SK-N-SH (cell line): ENCODE results near the gene RHOBTB1. TPM values are rescaled to one million over a fixed set of nuclear protein-coding genes. Genes with fewer than 3 reads are reported as not detected.

Experiments
- CTCF ChIA-PET: fragments of 300-600, 350-600 bp; formaldehyde crosslinking; extraction: SDS; loops from one replicate; lab custom pipeline; 2021; lab: Yijun Ruan, JAX
- POLR2A ChIA-PET: fragments of 350-600 bp; sonication (Branson Sonifier 250); formaldehyde crosslinking; extraction: SDS; loops from one replicate; lab custom pipeline; 2020; ENCODE audit warnings: antibody characterized with exemption, inconsistent platforms; lab: Yijun Ruan, JAX
- DNase-seq: peaks from one replicate; pipeline ENCODE4 v3.0.0; 2012
- H2AFZ ChIP-seq: fragments of 200-600 bp; sonication (generic); 2 replicates; pipeline ENCODE4 v1.8.1; 2016; ENCODE audit warnings: antibody characterized with exemption, mild to moderate bottlenecking, low read depth
- H3F3A ChIP-seq: fragments of 200-600 bp; sonication (generic); replicated peaks from 2 replicates; pipeline ENCODE3; 2016; ENCODE audit warnings: antibody characterized with exemption, mild to moderate bottlenecking; ENCODE audit not compliant: insufficient read depth
- H3K27ac ChIP-seq, 2 experiments: fragments of 200-500 bp in 1 of 2; fragments of 200-600 bp in 1 of 2; sonication (Bioruptor generic) in 1 of 2; sonication (generic), shearing (Covaris generic) in 1 of 2; 2 replicates each; pipeline versions ENCODE4 v1.5.1 to v1.6.1; 2014 to 2016; ENCODE audit warnings: low read depth in 2 of 2, inconsistent platforms in 1 of 2, low read length in 1 of 2, mild to moderate bottlenecking in 1 of 2, mixed read lengths in 1 of 2
- H3K27me3 ChIP-seq: fragments of 200-600 bp; sonication (generic), shearing (Covaris generic); 2 replicates; pipeline ENCODE4 v1.6.1; 2016; ENCODE audit warnings: mixed run types; ENCODE audit not compliant: insufficient read depth
- H3K36me3 ChIP-seq, 2 experiments: fragments of 200-500 bp in 1 of 2; fragments of 200-600 bp in 1 of 2; sonication (Bioruptor generic) in 1 of 2; sonication (generic) in 1 of 2; replicated peaks in 1 of 2; 2 replicates each; pipeline versions ENCODE3 to v1.5.1; 2014 to 2016; ENCODE audit warnings: low read length in 1 of 2, mild to moderate bottlenecking in 1 of 2; ENCODE audit not compliant: insufficient read depth in 2 of 2, control insufficient read depth in 1 of 2
- H3K4me1 ChIP-seq, 2 experiments: fragments of 200-500 bp in 1 of 2; fragments of 200-600 bp in 1 of 2; sonication (Bioruptor generic) in 1 of 2; sonication (generic), shearing (Covaris generic) in 1 of 2; 2 replicates each; pipeline versions ENCODE4 v1.5.1 to v1.6.1; 2014 to 2016; ENCODE audit warnings: low read depth in 1 of 2, low read length in 1 of 2, mixed run types in 1 of 2; ENCODE audit not compliant: insufficient read depth in 2 of 2, control insufficient read depth in 1 of 2
- H3K4me2 ChIP-seq: fragments of 200-600 bp; sonication (generic), shearing (Covaris generic); 2 replicates; pipeline ENCODE4 v1.6.1; 2017; ENCODE audit warnings: mixed run types
- H3K4me3 ChIP-seq, 2 experiments: fragments of 200-500 bp in 1 of 2; fragments of 200-600 bp in 1 of 2; sonication (Bioruptor generic) in 1 of 2; sonication (generic), shearing (Covaris generic) in 1 of 2; 2 replicates each; pipeline versions ENCODE4 v1.5.1 to v1.8.1; 2014 to 2016; ENCODE audit warnings: low read depth in 2 of 2, inconsistent platforms in 1 of 2, low read length in 1 of 2, mild to moderate bottlenecking in 1 of 2, mixed read lengths in 1 of 2, moderate library complexity in 1 of 2
- H3K79me2 ChIP-seq: fragments of 200-600 bp; sonication (generic); 2 replicates; pipeline ENCODE4 v1.8.1; 2017; ENCODE audit warnings: mild to moderate bottlenecking; ENCODE audit not compliant: insufficient read depth
- H3K9ac ChIP-seq: fragments of 200-600 bp; sonication (generic); 2 replicates; pipeline ENCODE4 v1.6.1; 2017; ENCODE audit warnings: mixed run types
- H3K9me2 ChIP-seq: fragments of 200-600 bp; sonication (generic); 2 replicates; pipeline ENCODE4 v1.6.1; 2017; ENCODE audit warnings: mixed run types
- H3K9me3 ChIP-seq: fragments of 200-600 bp; sonication (generic); 2 replicates; pipeline ENCODE4 v1.6.1; 2017; ENCODE audit warnings: mixed run types, mild to moderate bottlenecking, moderate library complexity
- H4K20me1 ChIP-seq: fragments of 200-600 bp; sonication (generic); 2 replicates; pipeline ENCODE4 v1.6.1; 2017; ENCODE audit warnings: mild to moderate bottlenecking, mixed run types; ENCODE audit not compliant: insufficient read depth
- CHD2 ChIP-seq: fragments of 150-350 bp; IDR thresholded peaks from 2 replicates; pipeline ENCODE4 v1.6.1; 2018; ENCODE audit warnings: low read length; ENCODE audit not compliant: partially characterized antibody
- ELF1 ChIP-seq: IDR thresholded peaks from 2 replicates; pipeline ENCODE4 v1.4.0; 2012
- EZH2phosphoT487 ChIP-seq: fragments of 200-600 bp; sonication (generic); IDR thresholded peaks from 2 replicates; pipeline ENCODE4 v1.6.1; 2017; ENCODE audit warnings: low read depth, mixed run types, mild to moderate bottlenecking, antibody characterized with exemption, moderate library complexity, borderline replicate concordance
- FOSL2 ChIP-seq: IDR thresholded peaks from 2 replicates; pipeline ENCODE4 v1.4.0; 2012; ENCODE audit warnings: low read depth, mild to moderate bottlenecking, moderate library complexity, borderline replicate concordance
- FOXM1 ChIP-seq: IDR thresholded peaks from 2 replicates; pipeline ENCODE4 v1.4.0; 2012; ENCODE audit warnings: low read depth, mild to moderate bottlenecking
- GATA2 ChIP-seq: sonication (generic); formaldehyde crosslinking; IDR thresholded peaks from 2 replicates; pipeline ENCODE4 v1.5.0; 2020; ENCODE audit warnings: mild to moderate bottlenecking, missing genetic modification reagents
- JUND ChIP-seq: IDR thresholded peaks from 2 replicates; pipeline ENCODE4 v1.4.0; 2012
- RFX5 ChIP-seq: IDR thresholded peaks from 2 replicates; pipeline ENCODE4 v1.6.1; 2012; ENCODE audit warnings: mild to moderate bottlenecking, improper control_type of control experiment, low read length
- RXRA ChIP-seq: IDR thresholded peaks from 2 replicates; pipeline ENCODE4 v1.4.0; 2012; ENCODE audit warnings: low read depth, mild to moderate bottlenecking, borderline replicate concordance
- SIN3A ChIP-seq: IDR thresholded peaks from 2 replicates; pipeline ENCODE4 v1.6.1; 2012; ENCODE audit warnings: low read depth, mild to moderate bottlenecking, low read length, moderate library complexity, borderline replicate concordance
- SMC3 ChIP-seq: IDR thresholded peaks from 2 replicates; pipeline ENCODE4 v1.6.1; 2012; ENCODE audit warnings: low read depth, low read length, improper control_type of control experiment
- WGBS: methylation state at CpG from one replicate; pipeline ENCODE4 v1.1.6; 2017; ENCODE audit warnings: low lambda C conversion rate; 5-methylcytosine and 5-hydroxymethylcytosine counted together
- polyA plus RNA-seq, 3 experiments: library from polyadenylated mRNA; depleted of rRNA; stranded (reverse); fragments of >200 nt; gene quantifications; 2 replicates each; pipeline ENCODE4 v1.2.3, GENCODE V29; 2012
- TF ChIP-seq, protein P1 (sequence below): fragments of 150-350 bp; IDR thresholded peaks from 2 replicates; pipeline ENCODE4 v1.6.1; 2016; ENCODE audit warnings: mild to moderate bottlenecking, low read depth, low read length
- TF ChIP-seq, protein P2 (sequence below): fragments of 200-600 bp; sonication (generic); IDR thresholded peaks from 2 replicates; pipeline ENCODE4 v1.6.1; 2017; ENCODE audit warnings: antibody characterized with exemption, mild to moderate bottlenecking, moderate library complexity
- TF ChIP-seq, protein P3 (sequence below): fragments of 150-350 bp; IDR thresholded peaks from 2 replicates; pipeline ENCODE4 v1.6.1; 2017; ENCODE audit warnings: antibody characterized with exemption, low read length, low read depth, borderline replicate concordance
- TF ChIP-seq, protein P4 (sequence below): IDR thresholded peaks from 2 replicates; pipeline ENCODE4 v1.4.0; 2012; ENCODE audit warnings: low read depth, borderline replicate concordance

The RHOBTB1 gene
- polyA plus RNA-seq, 1 of the 3 experiments (the other 2 are of a cell fraction) = 10.5 TPM

DNA sequence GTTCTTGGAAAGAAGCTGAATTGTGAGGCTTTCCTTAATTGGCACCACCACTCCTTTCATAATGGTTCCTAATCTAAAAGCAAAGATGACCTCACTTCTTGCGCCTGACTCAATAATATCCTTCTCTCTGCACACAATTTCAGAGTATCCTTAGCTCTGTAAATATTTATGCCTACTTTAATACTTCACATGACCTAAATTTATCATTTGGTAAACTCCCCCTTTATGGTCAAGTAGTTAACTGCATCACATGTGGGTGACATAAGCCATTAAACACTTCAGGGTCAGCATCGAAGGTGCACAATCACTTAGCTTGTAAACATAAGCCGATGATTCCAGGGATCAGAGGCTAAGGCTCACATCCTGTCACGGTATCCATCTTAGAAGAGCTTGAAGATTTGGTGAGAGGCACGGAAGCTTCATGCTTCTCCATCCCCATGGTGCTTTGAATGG is 7.3 kb upstream of the RHOBTB1 start:
- H3K79me2 ChIP-seq = no peaks in the 10 kb centered on the region
- no peak overlapping the region for H3K4me2 ChIP-seq
- H3K4me1 ChIP-seq = no peaks in the 10 kb centered on the region; a peak in 2 of 4 replicates
- TF ChIP-seq RXRA (no peak), JUND (no peak), SIN3A (no peak), FOSL2 (no peak), RFX5 (no peak)
- no peak overlapping the region for H3K4me3 ChIP-seq
- no peaks in the 10 kb centered on the region for H4K20me1 ChIP-seq
- no peak overlapping the region for H2AFZ ChIP-seq
- 78% methylated on average over 5 of the region's 5 CpGs for WGBS
- H3K9me2 ChIP-seq = no peaks in the 10 kb centered on the region
- no peak overlapping the region for H3K9ac ChIP-seq
- peaks cover 8% of the 10 kb centered on the region for H3F3A ChIP-seq
- ChIA-PET CTCF (interaction anchor here (0.8 to 1.5 kb wide), 4 partner anchors 12 to 305 kb away, joined by 3 to 7 read pairs (median 3); no protein-coding TSS in a partner anchor), POLR2A (interaction anchor here (0.6 kb wide), 1 partner anchor 135 kb away, joined by 4 read pairs; no protein-coding TSS in a partner anchor)
- no peak overlapping the region for H3K27ac ChIP-seq
- DNase-seq = no peak
- no peaks in the 10 kb centered on the region for H3K27me3 ChIP-seq
- no peaks in the 10 kb centered on the region for H3K36me3 ChIP-seq
- no peaks in the 10 kb centered on the region for H3K9me3 ChIP-seq

DNA sequence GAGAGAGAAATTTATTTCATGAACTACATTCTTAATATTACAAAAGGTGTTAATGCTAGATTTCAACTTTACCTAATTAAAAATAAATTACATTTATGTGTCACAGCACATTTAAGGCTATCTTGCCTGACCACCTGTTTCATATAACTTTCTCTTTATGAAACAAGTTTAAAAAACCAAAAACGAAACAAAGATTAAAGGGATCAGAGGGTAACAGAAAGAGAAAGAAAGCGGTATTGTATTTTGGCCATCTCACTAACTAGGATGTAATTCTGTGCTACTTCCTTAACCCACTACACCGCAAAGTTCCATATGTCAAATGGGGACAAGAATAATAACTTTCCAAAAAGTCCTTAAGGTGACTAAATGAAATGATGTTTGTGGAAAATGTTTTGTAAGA is 6.3 kb upstream of the RHOBTB1 start:
- no peak for TF ChIP-seq FOSL2
- TF ChIP-seq, all 33 proteins: peak for 0
- H3K4me1 ChIP-seq = no peaks in the 10 kb centered on the region; a peak in 2 of 4 replicates
- no peaks in the 10 kb centered on the region for H3K9me2 ChIP-seq
- no peaks in the 10 kb centered on the region for H3K9me3 ChIP-seq
- ChIA-PET POLR2A (no interaction called here), CTCF (interaction anchor here (1.0 to 1.5 kb wide), 2 partner anchors 13 to 304 kb away, joined by 3 to 7 read pairs; no protein-coding TSS in a partner anchor)
- DNase-seq = no peak
- H3K27me3 ChIP-seq = no peaks in the 10 kb centered on the region
- H2AFZ ChIP-seq = no peak overlapping the region
- no peaks in the 10 kb centered on the region for H3K79me2 ChIP-seq
- no peak overlapping the region for H3K4me2 ChIP-seq
- no peaks in the 10 kb centered on the region for H4K20me1 ChIP-seq
- H3F3A ChIP-seq = peaks cover 3% of the 10 kb centered on the region
- H3K27ac ChIP-seq = no peak overlapping the region
- 78% methylated on average over 3 of the region's 3 CpGs for WGBS
- no peaks in the 10 kb centered on the region for H3K36me3 ChIP-seq
- H3K4me3 ChIP-seq = no peak overlapping the region
- no peak overlapping the region for H3K9ac ChIP-seq

DNA sequence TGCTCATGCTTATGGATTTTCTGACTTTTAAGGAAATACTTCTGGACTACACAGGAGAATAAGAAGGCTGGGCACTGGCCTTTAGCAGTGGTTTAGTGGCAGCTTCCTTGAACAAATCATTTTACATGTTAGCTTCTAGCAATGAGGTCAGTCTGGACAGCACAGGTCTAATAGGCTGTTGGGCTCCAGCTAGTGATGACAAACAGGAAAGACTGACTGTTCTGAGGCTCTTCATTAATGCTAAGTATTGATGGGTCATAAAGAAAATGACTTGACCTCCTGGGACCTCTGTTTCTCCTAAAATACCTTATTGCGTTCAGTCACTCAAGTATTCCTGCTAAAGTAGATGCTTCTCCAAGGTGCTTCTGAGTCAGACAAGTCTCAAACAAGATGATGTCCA is 4.9 kb upstream of the RHOBTB1 start:
- WGBS = no CpG with 5 or more reads among the region's 1 CpG
- Histone ChIP-seq H3F3A (no peaks in the 10 kb centered on the region), H3K9me3 (no peaks in the 10 kb centered on the region), H3K4me2 (no peak overlapping the region), H3K79me2 (no peaks in the 10 kb centered on the region), H3K4me1 (peaks cover 0 to 5% of the 10 kb centered on the region in 2 experiments; a peak in 2 of 4 replicates), H3K9ac (no peak overlapping the region), H3K27me3 (no peaks in the 10 kb centered on the region), H4K20me1 (no peaks in the 10 kb centered on the region), H3K4me3 (no peak overlapping the region), H2AFZ (no peak overlapping the region), H3K9me2 (no peaks in the 10 kb centered on the region), H3K36me3 (no peaks in the 10 kb centered on the region), H3K27ac (no peak overlapping the region)
- ChIA-PET POLR2A (no interaction called here), CTCF (interaction anchor here (0.8 to 1.3 kb wide), 3 partner anchors 13 to 125 kb away, joined by 3 to 4 read pairs (median 3); no protein-coding TSS in a partner anchor)
- no peak for DNase-seq
- TF ChIP-seq CHD2 (no peak), FOXM1 (no peak), GATA2 (CRISPR knock-in tag) (no peak), SMC3 (no peak), EZH2phosphoT487 (no peak), RFX5 (no peak), ELF1 (no peak)
- TF ChIP-seq, protein P1, sequence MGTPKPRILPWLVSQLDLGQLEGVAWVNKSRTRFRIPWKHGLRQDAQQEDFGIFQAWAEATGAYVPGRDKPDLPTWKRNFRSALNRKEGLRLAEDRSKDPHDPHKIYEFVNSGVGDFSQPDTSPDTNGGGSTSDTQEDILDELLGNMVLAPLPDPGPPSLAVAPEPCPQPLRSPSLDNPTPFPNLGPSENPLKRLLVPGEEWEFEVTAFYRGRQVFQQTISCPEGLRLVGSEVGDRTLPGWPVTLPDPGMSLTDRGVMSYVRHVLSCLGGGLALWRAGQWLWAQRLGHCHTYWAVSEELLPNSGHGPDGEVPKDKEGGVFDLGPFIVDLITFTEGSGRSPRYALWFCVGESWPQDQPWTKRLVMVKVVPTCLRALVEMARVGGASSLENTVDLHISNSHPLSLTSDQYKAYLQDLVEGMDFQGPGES = no peak
- TF ChIP-seq, protein P2, sequence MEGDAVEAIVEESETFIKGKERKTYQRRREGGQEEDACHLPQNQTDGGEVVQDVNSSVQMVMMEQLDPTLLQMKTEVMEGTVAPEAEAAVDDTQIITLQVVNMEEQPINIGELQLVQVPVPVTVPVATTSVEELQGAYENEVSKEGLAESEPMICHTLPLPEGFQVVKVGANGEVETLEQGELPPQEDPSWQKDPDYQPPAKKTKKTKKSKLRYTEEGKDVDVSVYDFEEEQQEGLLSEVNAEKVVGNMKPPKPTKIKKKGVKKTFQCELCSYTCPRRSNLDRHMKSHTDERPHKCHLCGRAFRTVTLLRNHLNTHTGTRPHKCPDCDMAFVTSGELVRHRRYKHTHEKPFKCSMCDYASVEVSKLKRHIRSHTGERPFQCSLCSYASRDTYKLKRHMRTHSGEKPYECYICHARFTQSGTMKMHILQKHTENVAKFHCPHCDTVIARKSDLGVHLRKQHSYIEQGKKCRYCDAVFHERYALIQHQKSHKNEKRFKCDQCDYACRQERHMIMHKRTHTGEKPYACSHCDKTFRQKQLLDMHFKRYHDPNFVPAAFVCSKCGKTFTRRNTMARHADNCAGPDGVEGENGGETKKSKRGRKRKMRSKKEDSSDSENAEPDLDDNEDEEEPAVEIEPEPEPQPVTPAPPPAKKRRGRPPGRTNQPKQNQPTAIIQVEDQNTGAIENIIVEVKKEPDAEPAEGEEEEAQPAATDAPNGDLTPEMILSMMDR = no peak
- TF ChIP-seq, protein P3, sequence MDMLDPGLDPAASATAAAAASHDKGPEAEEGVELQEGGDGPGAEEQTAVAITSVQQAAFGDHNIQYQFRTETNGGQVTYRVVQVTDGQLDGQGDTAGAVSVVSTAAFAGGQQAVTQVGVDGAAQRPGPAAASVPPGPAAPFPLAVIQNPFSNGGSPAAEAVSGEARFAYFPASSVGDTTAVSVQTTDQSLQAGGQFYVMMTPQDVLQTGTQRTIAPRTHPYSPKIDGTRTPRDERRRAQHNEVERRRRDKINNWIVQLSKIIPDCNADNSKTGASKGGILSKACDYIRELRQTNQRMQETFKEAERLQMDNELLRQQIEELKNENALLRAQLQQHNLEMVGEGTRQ = no peak
- TF ChIP-seq, protein P4, sequence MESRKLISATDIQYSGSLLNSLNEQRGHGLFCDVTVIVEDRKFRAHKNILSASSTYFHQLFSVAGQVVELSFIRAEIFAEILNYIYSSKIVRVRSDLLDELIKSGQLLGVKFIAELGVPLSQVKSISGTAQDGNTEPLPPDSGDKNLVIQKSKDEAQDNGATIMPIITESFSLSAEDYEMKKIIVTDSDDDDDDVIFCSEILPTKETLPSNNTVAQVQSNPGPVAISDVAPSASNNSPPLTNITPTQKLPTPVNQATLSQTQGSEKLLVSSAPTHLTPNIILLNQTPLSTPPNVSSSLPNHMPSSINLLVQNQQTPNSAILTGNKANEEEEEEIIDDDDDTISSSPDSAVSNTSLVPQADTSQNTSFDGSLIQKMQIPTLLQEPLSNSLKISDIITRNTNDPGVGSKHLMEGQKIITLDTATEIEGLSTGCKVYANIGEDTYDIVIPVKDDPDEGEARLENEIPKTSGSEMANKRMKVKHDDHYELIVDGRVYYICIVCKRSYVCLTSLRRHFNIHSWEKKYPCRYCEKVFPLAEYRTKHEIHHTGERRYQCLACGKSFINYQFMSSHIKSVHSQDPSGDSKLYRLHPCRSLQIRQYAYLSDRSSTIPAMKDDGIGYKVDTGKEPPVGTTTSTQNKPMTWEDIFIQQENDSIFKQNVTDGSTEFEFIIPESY = no peak
